H9 (cell line): ENCODE measurements around the gene LYZL4. TPM values are rescaled to one million over a fixed set of nuclear protein-coding genes. Genes with fewer than 3 reads are reported as not detected.
A peak's percentile ranks its signal among the peaks of the same experiment; 100 is the strongest.

Experiments
- DNase-seq: peaks from one replicate; pipeline ENCODE4 v3.0.0-alpha.2; 2017
- H2AFZ ChIP-seq: one replicate; pipeline ENCODE4 v1.6.1; 2013; ENCODE audit warnings: mild to moderate bottlenecking, low read length, control low read depth, moderate library complexity
- H2AK5ac ChIP-seq: 2 replicates; pipeline ENCODE4 v1.6.1; 2013; ENCODE audit warnings: low read length, control low read depth, mixed read lengths; ENCODE audit not compliant: insufficient read length
- H2BK120ac ChIP-seq: one replicate; pipeline ENCODE4 v1.6.1; 2013; ENCODE audit warnings: low read depth, mild to moderate bottlenecking, low read length, control low read depth, inconsistent platforms; ENCODE audit not compliant: poor library complexity, severe bottlenecking
- H2BK12ac ChIP-seq: 2 replicates; pipeline ENCODE4 v1.6.1; 2013; ENCODE audit warnings: low read length, control low read depth, mixed read lengths, low read depth; ENCODE audit not compliant: insufficient read length
- H2BK15ac ChIP-seq: 2 replicates; pipeline ENCODE4 v1.6.1; 2013; ENCODE audit warnings: low read depth, low read length, control low read depth
- H2BK20ac ChIP-seq: one replicate; pipeline ENCODE4 v1.6.1; 2013; ENCODE audit warnings: low read depth, mild to moderate bottlenecking, low read length, control low read depth, inconsistent platforms; ENCODE audit not compliant: poor library complexity, severe bottlenecking
- H2BK5ac ChIP-seq: 2 replicates; pipeline ENCODE4 v1.6.1; 2013; ENCODE audit warnings: low read length, control low read depth, mixed read lengths; ENCODE audit not compliant: insufficient read length
- H3K14ac ChIP-seq: 2 replicates; pipeline ENCODE4 v1.6.1; 2013; ENCODE audit warnings: low read length, control low read depth; ENCODE audit not compliant: insufficient read depth
- H3K18ac ChIP-seq: 2 replicates; pipeline ENCODE4 v1.6.1; 2013; ENCODE audit warnings: low read depth, mild to moderate bottlenecking, mixed read lengths, low read length, control low read depth; ENCODE audit not compliant: insufficient read length
- H3K23ac ChIP-seq: 2 replicates; pipeline ENCODE4 v1.6.1; 2013; ENCODE audit warnings: low read length, control low read depth, mixed read lengths, low read depth; ENCODE audit not compliant: insufficient read length
- H3K23me2 ChIP-seq: 2 replicates; pipeline ENCODE4 v1.6.1; 2013; ENCODE audit warnings: low read depth, mild to moderate bottlenecking, mixed read lengths, low read length, control low read depth; ENCODE audit not compliant: insufficient read length, poor library complexity, severe bottlenecking
- H3K27ac ChIP-seq: 2 replicates; pipeline ENCODE4 v1.5.1; 2013; ENCODE audit warnings: low read length, control low read depth, mixed read lengths, low read depth; ENCODE audit not compliant: insufficient read length
- H3K27me3 ChIP-seq: 2 replicates; pipeline ENCODE4 v1.6.1; 2013; ENCODE audit warnings: low read length, control low read depth, inconsistent platforms; ENCODE audit not compliant: insufficient read depth
- H3K4ac ChIP-seq: 2 replicates; pipeline ENCODE4 v1.6.1; 2013; ENCODE audit warnings: low read depth, mild to moderate bottlenecking, control low read depth, inconsistent platforms, low read length, moderate library complexity
- H3K4me1 ChIP-seq: 2 replicates; pipeline ENCODE4 v1.6.1; 2013; ENCODE audit warnings: low read length, control low read depth, inconsistent platforms; ENCODE audit not compliant: insufficient read depth
- H3K4me2 ChIP-seq: 2 replicates; pipeline ENCODE4 v1.6.1; 2013; ENCODE audit warnings: low read length, control low read depth, mixed read lengths; ENCODE audit not compliant: insufficient read length, insufficient read depth
- H3K56ac ChIP-seq: 2 replicates; pipeline ENCODE4 v1.6.1; 2013; ENCODE audit warnings: low read depth, mild to moderate bottlenecking, mixed read lengths, low read length, control low read depth; ENCODE audit not compliant: insufficient read length
- H3K79me1 ChIP-seq: 2 replicates; pipeline ENCODE4 v1.6.1; 2013; ENCODE audit warnings: low read depth, mild to moderate bottlenecking, moderate library complexity, low read length, control low read depth, inconsistent platforms; ENCODE audit not compliant: insufficient read depth, poor library complexity, severe bottlenecking
- H3K79me2 ChIP-seq: 2 replicates; pipeline ENCODE4 v1.6.1; 2013; ENCODE audit warnings: low read length, control low read depth, inconsistent platforms; ENCODE audit not compliant: insufficient read depth
- H3K9ac ChIP-seq: 2 replicates; pipeline ENCODE4 v1.6.1; 2013; ENCODE audit warnings: low read length, control low read depth, mixed read lengths; ENCODE audit not compliant: insufficient read length; ENCODE audit errors: extremely low read depth
- H3K9me3 ChIP-seq: one replicate; pipeline ENCODE4 v1.6.1; 2013; ENCODE audit warnings: low read depth, low read length, inconsistent platforms; ENCODE audit not compliant: control insufficient read depth
- H3T11ph ChIP-seq: one replicate; pipeline ENCODE4 v1.6.1; 2013; ENCODE audit warnings: mild to moderate bottlenecking, low read length, control low read depth, inconsistent platforms
- H4K20me1 ChIP-seq: one replicate; pipeline ENCODE4 v1.6.1; 2013; ENCODE audit not compliant: control insufficient read depth, insufficient read length, insufficient read depth
- H4K5ac ChIP-seq: 2 replicates; pipeline ENCODE4 v1.6.1; 2013; ENCODE audit warnings: low read depth, mild to moderate bottlenecking, mixed read lengths, low read length, control low read depth; ENCODE audit not compliant: insufficient read length
- H4K8ac ChIP-seq: replicated peaks from 2 replicates; pipeline ENCODE4 v1.6.1; 2013; ENCODE audit warnings: low read length, control low read depth, mixed read lengths, low read depth; ENCODE audit not compliant: insufficient read length
- H4K91ac ChIP-seq: 2 replicates; pipeline ENCODE4 v1.6.1; 2013; ENCODE audit warnings: low read depth, mild to moderate bottlenecking, moderate library complexity, mixed read lengths, low read length, control low read depth; ENCODE audit not compliant: insufficient read length
- H3K27ac Mint-ChIP-seq, 3 experiments: 2 replicates in 2 of 3; 3 replicates in 1 of 3; pipeline ENCODE4 v1.8.0; 2020 to 2021; ENCODE audit warnings: mixed read lengths in 3 of 3, mild to moderate bottlenecking in 1 of 3, moderate library complexity in 1 of 3
- H3K27me3 Mint-ChIP-seq: 2 replicates; pipeline ENCODE4 v1.8.0; 2021; ENCODE audit warnings: low read depth, mild to moderate bottlenecking, moderate library complexity, mixed read lengths
- H3K36me3 Mint-ChIP-seq, 3 experiments: 2 replicates in 2 of 3; 3 replicates in 1 of 3; pipeline ENCODE4 v1.8.0; 2020 to 2021; ENCODE audit warnings: low read depth in 3 of 3, mixed read lengths in 3 of 3; ENCODE audit not compliant: insufficient read depth in 1 of 3
- H3K4me1 Mint-ChIP-seq, 2 experiments: 2 replicates each; pipeline ENCODE4 v1.8.0; 2020; ENCODE audit warnings: mixed read lengths in 2 of 2
- H3K4me3 Mint-ChIP-seq, 2 experiments: 2 replicates in 1 of 2; 3 replicates in 1 of 2; pipeline ENCODE4 v1.8.0; 2020 to 2021; ENCODE audit warnings: mild to moderate bottlenecking in 2 of 2, mixed read lengths in 2 of 2, moderate library complexity in 1 of 2
- H3K9me3 Mint-ChIP-seq, 2 experiments: 2 replicates in 1 of 2; 3 replicates in 1 of 2; pipeline ENCODE4 v1.8.0; 2020; ENCODE audit warnings: mild to moderate bottlenecking in 2 of 2, mixed read lengths in 2 of 2, moderate library complexity in 1 of 2
- WGBS: extraction: QIAGEN DNeasy Blood & Tissue Kit; methylation state at CpG from one replicate; pipeline ENCODE4 v1.1.7; 2013; ENCODE audit warnings: missing lambda C conversion rate, low lambda C conversion rate, mixed read lengths; ENCODE audit not compliant: insufficient read length; ENCODE audit errors: extremely low coverage; 5-methylcytosine and 5-hydroxymethylcytosine counted together
- total RNA-seq: library from RNA; stranded (reverse); gene quantifications from 2 replicates; pipeline ENCODE4 v1.2.1, GENCODE V29; 2021
- TF ChIP-seq, protein P1 (sequence below): fragments of 200-600 bp; sonication (generic); conservative IDR thresholded peaks from 3 replicates; pipeline ENCODE4 v1.8.0; 2021; ENCODE audit warnings: antibody characterized with exemption, mild to moderate bottlenecking

LYZL4 gene
- total RNA-seq, 1 experiment from 2014 or later = not detected

DNA sequence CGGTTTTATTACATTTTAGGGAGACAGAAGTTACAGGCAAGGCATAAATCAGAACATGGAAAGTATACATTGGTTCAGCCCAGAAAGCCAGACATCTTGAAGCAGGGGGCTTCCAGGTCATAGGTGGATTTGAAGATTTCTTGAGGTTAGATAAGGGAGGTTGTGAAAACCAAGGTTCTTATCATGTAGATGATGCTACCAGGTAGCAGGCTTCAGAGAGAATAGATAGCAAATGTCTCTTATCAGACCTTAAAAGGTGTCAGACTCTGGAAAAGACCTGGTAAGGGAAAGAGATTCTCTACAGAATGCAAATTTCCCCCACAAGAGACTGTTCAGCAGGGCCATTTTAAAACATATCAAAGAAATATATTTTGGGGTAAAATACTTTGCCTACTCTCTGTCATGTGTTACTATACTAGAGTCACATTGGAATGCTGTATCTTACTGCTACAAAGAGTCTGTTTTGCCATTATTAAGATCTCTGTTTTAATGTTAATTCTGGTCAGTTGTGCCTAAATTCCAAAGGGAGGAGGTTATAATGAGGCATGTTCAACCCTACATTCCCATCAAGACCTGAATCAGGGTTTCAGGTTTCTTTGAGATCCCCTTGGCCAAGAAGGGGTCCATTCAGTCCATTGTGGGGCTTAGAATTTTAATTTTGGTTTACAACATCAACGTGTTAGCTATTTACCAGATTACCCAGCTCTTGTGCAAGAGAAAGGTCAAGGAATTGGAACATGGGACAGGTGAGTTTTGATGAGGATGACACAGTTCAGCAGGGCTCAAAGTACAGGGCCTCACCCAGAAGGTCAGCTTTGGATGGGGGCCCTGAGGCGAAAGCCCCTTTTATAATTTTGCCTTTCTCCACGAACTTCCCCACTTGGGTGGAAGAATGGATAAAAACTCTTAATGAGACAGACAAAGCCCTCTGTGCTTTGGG is 36.0 kb upstream of the LYZL4 start:
- H2AK5ac ChIP-seq = no peak overlapping the region
- no peak for DNase-seq
- H3K4me1 ChIP-seq = peaks cover 9% of the 10 kb centered on the region
- H2BK20ac ChIP-seq = no peak overlapping the region
- no peak overlapping the region for H4K5ac ChIP-seq
- no peak overlapping the region for H4K8ac ChIP-seq
- no peaks in the 10 kb centered on the region for H3K36me3 Mint-ChIP-seq
- H3K18ac ChIP-seq = no peak overlapping the region
- TF ChIP-seq, protein P1, sequence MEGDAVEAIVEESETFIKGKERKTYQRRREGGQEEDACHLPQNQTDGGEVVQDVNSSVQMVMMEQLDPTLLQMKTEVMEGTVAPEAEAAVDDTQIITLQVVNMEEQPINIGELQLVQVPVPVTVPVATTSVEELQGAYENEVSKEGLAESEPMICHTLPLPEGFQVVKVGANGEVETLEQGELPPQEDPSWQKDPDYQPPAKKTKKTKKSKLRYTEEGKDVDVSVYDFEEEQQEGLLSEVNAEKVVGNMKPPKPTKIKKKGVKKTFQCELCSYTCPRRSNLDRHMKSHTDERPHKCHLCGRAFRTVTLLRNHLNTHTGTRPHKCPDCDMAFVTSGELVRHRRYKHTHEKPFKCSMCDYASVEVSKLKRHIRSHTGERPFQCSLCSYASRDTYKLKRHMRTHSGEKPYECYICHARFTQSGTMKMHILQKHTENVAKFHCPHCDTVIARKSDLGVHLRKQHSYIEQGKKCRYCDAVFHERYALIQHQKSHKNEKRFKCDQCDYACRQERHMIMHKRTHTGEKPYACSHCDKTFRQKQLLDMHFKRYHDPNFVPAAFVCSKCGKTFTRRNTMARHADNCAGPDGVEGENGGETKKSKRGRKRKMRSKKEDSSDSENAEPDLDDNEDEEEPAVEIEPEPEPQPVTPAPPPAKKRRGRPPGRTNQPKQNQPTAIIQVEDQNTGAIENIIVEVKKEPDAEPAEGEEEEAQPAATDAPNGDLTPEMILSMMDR = no peak
- no peak overlapping the region for H2BK12ac ChIP-seq
- peaks cover 8% of the 10 kb centered on the region for H3K27me3 Mint-ChIP-seq
- H3K4ac ChIP-seq = no peak overlapping the region
- no peak overlapping the region for H3K14ac ChIP-seq
- no peak overlapping the region for H3K4me2 ChIP-seq
- no peak overlapping the region for H2BK120ac ChIP-seq
- H3K9me3 ChIP-seq = no peaks in the 10 kb centered on the region
- H2BK15ac ChIP-seq = no peak overlapping the region
- no peak overlapping the region for H3T11ph ChIP-seq
- no peak overlapping the region for H2AFZ ChIP-seq
- no peaks in the 10 kb centered on the region for H4K20me1 ChIP-seq
- H3K4me1 Mint-ChIP-seq = peaks cover 47 to 50% of the 10 kb centered on the region in 2 experiments
- H3K56ac ChIP-seq = no peak overlapping the region
- peak overlapping the region in 2 of 3 experiments; percentile 24 to 44; a peak in 1 of 7 replicates for H3K27ac Mint-ChIP-seq
- H3K23ac ChIP-seq = no peak overlapping the region
- H4K91ac ChIP-seq = no peak overlapping the region
- H3K23me2 ChIP-seq = no peaks in the 10 kb centered on the region
- no peak overlapping the region for H2BK5ac ChIP-seq
- H3K9me3 Mint-ChIP-seq = no peaks in the 10 kb centered on the region; a peak in 1 of 5 replicates
- no peaks in the 10 kb centered on the region for H3K79me2 ChIP-seq
- H3K27ac ChIP-seq = no peak overlapping the region
- no peak overlapping the region for H3K9ac ChIP-seq
- no peak overlapping the region for H3K4me3 Mint-ChIP-seq
- H3K79me1 ChIP-seq = no peaks in the 10 kb centered on the region
- H3K27me3 ChIP-seq = no peaks in the 10 kb centered on the region
- WGBS = no CpG with 5 or more reads among the region's 4 CpGs
